Measurements from ENCODE around the gene HSD11B1L. TPM values are rescaled to one million over a fixed set of nuclear protein-coding genes. Genes with fewer than 3 reads are reported as not detected.

Gene HSD11B1L
- polyA plus RNA-seq, 3 donors = 1.9 to 2.5 (median 2.4) TPM

DNA sequence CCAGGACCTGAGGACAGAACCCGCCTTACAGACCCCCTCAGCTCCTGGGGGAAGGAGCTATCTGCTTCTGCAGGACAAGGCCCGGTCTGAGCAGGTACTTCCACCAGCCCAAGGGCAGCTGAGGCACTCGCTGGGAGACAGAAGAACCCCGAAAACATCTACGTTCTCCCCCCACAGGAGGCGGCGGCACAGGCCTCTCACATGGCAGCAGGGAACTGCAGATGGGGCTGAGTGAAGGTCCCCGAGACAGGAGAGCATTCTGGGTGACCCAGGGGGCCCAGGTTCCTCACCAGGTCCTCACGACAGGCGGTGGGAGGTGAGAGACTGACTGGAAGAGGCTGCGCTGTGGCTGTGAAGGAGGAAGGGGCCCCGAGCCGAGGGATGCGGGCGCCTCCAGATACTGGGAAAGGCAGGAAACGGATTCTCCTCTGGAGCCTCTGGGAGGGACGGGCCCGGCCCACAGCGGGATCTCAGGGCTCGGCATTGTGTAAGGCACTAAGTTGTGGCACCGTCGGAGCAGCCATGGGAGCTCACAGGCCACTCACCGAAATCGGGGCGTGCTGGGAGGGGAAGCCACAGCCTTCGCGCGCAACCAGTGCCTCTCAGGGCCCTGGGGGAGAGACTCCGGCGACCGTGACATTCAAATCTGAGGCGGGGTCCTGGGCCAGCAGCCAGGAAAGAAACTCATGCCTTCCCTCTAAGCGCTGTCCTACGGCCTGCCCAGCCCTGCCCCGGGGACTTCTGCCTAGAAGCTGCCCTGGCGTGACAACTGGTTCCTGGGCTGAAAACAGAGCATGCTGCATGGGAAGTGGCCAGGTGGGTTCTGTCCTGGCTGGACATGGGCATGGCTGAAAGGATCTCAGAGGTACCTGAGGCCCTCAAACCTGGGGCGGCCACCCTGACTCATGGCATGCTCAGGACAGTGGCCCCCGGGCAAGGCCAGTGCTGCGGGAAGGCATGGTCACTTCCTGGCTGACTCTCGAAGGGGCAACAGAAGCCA is 23.3 kb downstream of the HSD11B1L start:
- no peak overlapping the region for H3K4me3 ChIP-seq (replicated peaks in 1 of 3; ENCODE audit: low read depth in 2 of 3, low read length in 3 of 3)
- peaks cover 0 to 3% (median 0%) of the 10 kb centered on the region in 7 donors for H3K9me3 Mint-ChIP-seq
- TF ChIP-seq, protein P1, sequence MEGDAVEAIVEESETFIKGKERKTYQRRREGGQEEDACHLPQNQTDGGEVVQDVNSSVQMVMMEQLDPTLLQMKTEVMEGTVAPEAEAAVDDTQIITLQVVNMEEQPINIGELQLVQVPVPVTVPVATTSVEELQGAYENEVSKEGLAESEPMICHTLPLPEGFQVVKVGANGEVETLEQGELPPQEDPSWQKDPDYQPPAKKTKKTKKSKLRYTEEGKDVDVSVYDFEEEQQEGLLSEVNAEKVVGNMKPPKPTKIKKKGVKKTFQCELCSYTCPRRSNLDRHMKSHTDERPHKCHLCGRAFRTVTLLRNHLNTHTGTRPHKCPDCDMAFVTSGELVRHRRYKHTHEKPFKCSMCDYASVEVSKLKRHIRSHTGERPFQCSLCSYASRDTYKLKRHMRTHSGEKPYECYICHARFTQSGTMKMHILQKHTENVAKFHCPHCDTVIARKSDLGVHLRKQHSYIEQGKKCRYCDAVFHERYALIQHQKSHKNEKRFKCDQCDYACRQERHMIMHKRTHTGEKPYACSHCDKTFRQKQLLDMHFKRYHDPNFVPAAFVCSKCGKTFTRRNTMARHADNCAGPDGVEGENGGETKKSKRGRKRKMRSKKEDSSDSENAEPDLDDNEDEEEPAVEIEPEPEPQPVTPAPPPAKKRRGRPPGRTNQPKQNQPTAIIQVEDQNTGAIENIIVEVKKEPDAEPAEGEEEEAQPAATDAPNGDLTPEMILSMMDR (IDR thresholded peaks at IDR 0.05) = no peak
- peaks cover 67 to 72% of the 10 kb centered on the region in 2 donors for H3K36me3 ChIP-seq (replicated peaks in 1 of 2; ENCODE audit: control insufficient read depth in 1 of 2, insufficient read depth in 2 of 2, low read length in 2 of 2)
- no peak overlapping the region for H3K27ac ChIP-seq (ENCODE audit: low read depth in 1 of 2, low read length in 2 of 2)
- H3K4me3 Mint-ChIP-seq = no peak overlapping the region
- no peaks in the 10 kb centered on the region for H3K27me3 ChIP-seq (ENCODE audit: control insufficient read depth in 2 of 2, insufficient read depth in 2 of 2, low read length in 2 of 2)
- 97% methylated on average over 34 of the region's 40 CpGs for WGBS (ENCODE audit: insufficient coverage)
- no peak overlapping the region for H2AFZ ChIP-seq (ENCODE audit: insufficient read depth, low read depth, low read length, poor library complexity, severe bottlenecking)
- H4K20me1 ChIP-seq (ENCODE audit: insufficient read depth, low read length) = peaks cover 3% of the 10 kb centered on the region
- no peaks in the 10 kb centered on the region for H3K4me1 Mint-ChIP-seq
- DNase-seq = no peak
- no peaks in the 10 kb centered on the region for H3K9me3 ChIP-seq (replicated peaks in 1 of 2; ENCODE audit: control insufficient read depth in 1 of 2, insufficient read depth in 1 of 2, low read length in 2 of 2)
- H3K27me3 Mint-ChIP-seq (ENCODE audit: low read depth in 3 of 3) = no peaks in the 10 kb centered on the region
- intact Hi-C loops (cut with micrococcal nuclease) = no loop called here
- no peak overlapping the region for H3K4me2 ChIP-seq (replicated peaks; ENCODE audit: extremely low read depth, low read length, poor library complexity, severe bottlenecking)
- H3K9ac ChIP-seq (ENCODE audit: insufficient read depth, low read length, poor library complexity, severe bottlenecking) = no peak overlapping the region
- H3K27ac Mint-ChIP-seq = peak overlapping the region in 2 of 7 donors; percentile 30 to 76
- H3K4me1 ChIP-seq (ENCODE audit: control insufficient read depth in 1 of 2, insufficient read depth in 2 of 2, low read length in 2 of 2) = no peaks in the 10 kb centered on the region
- H3K36me3 Mint-ChIP-seq = peaks cover 52 to 83% of the 10 kb centered on the region in 2 donors
- no peaks in the 10 kb centered on the region for H3K79me2 ChIP-seq (ENCODE audit: insufficient read depth, low read length)

DNA sequence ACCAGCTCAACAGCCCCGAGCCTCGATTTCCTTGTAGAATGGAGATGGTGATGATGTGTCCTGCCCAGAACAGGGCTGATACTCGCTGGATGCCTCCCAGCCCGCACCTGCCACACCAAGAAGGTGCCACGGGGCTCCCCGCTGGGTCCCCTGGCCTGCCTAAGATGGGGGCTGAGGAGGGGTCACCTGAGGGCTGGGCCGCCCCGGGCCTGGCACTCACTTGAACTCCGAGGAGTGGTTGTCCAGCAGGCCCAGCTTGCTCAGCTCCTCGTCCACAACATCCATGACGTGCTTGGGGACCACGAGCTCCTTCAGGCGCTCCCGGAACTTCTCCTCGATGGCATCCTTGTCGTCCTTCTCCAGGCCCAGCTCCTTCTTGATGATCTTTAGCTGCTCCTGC is 24.7 kb downstream of the HSD11B1L start:
- Mint-ChIP-seq H3K27ac (peak overlapping the region in 1 of 7 donors; percentile 58), H3K36me3 (peaks cover 54 to 88% of the 10 kb centered on the region in 2 donors), H3K27me3 (ENCODE audit: low read depth in 3 of 3) (no peaks in the 10 kb centered on the region), H3K4me1 (no peaks in the 10 kb centered on the region), H3K4me3 (no peak overlapping the region), H3K9me3 (peaks cover 0 to 3% (median 0%) of the 10 kb centered on the region in 7 donors)
- Histone ChIP-seq H3K27ac (ENCODE audit: low read depth in 1 of 2, low read length in 2 of 2) (no peak overlapping the region), H3K79me2 (ENCODE audit: insufficient read depth, low read length) (no peaks in the 10 kb centered on the region), H3K27me3 (ENCODE audit: control insufficient read depth in 2 of 2, insufficient read depth in 2 of 2, low read length in 2 of 2) (no peaks in the 10 kb centered on the region), H3K4me3 (replicated peaks in 1 of 3; ENCODE audit: low read depth in 2 of 3, low read length in 3 of 3) (no peak overlapping the region), H3K9me3 (replicated peaks in 1 of 2; ENCODE audit: control insufficient read depth in 1 of 2, insufficient read depth in 1 of 2, low read length in 2 of 2) (no peaks in the 10 kb centered on the region), H3K9ac (ENCODE audit: insufficient read depth, low read length, poor library complexity, severe bottlenecking) (no peak overlapping the region), H4K20me1 (ENCODE audit: insufficient read depth, low read length) (no peaks in the 10 kb centered on the region), H2AFZ (ENCODE audit: insufficient read depth, low read depth, low read length, poor library complexity, severe bottlenecking) (no peak overlapping the region), H3K4me2 (replicated peaks; ENCODE audit: extremely low read depth, low read length, poor library complexity, severe bottlenecking) (no peak overlapping the region), H3K36me3 (replicated peaks in 1 of 2; ENCODE audit: control insufficient read depth in 1 of 2, insufficient read depth in 2 of 2, low read length in 2 of 2) (peaks cover 70 to 73% of the 10 kb centered on the region in 2 donors), H3K4me1 (ENCODE audit: control insufficient read depth in 1 of 2, insufficient read depth in 2 of 2, low read length in 2 of 2) (no peaks in the 10 kb centered on the region)
- intact Hi-C loops (cut with micrococcal nuclease) = no loop called here
- TF ChIP-seq, protein P1 (IDR thresholded peaks at IDR 0.05) = no peak
- peak in 1 of 3 donors; percentile 3 for DNase-seq
- 92% methylated on average over 14 of the region's 16 CpGs for WGBS (ENCODE audit: insufficient coverage)

All from CD14-positive monocyte (primary cell).